ENCODE measurements around the gene NANOS3. TPM values are rescaled to one million over a fixed set of nuclear protein-coding genes. Genes with fewer than 3 reads are reported as not detected.

NANOS3 gene
- total RNA-seq, result not detected

DNA sequence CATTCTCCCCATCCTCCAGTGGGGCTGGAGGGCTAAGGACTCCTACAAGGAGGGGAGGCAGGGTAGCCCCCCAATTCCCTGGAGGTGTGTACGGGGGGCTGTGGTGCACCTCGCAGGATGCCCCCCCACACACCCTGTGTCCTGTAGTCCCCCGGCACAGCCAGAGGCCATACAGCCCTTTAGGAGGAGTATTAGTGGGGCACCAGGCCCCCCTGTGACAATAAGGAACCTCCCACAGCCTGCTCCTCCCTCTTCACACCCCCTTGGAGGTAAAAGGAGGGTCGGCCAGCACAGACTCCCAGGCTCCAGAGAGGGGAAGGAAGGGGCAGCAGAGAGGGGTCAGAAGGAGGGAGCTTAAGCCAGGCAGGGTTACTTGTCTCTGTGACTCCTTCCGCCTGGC is at the start of gene NANOS3:
NANOS3 (plus strand) TSS at position 301 of the 400 bp plus-strand sequence. CDS start 115 bp downstream, outside the sequence.
- no peak for TF ChIP-seq CTCF (IDR thresholded peaks at IDR 0.05; ENCODE audit: low read depth)

DNA sequence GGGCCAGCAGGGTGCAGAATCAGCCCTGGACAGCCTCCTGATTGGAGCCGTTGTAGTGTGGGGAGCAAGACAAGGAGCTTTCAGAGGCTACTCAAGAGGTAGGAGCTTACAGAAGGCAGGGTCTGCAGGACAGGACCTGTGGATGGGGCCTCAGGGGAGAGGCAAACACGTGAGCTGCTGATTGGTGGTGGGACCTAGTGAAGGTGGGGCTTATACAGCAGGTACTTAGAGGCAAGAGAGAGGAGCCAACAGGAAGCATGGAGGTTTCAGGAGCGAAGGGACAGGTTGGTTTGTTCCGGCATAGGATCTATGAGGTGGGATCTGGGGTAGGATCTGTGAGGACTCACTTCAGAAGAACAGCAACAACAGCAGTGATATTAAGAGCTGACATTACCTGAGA is 49.3 kb upstream of the NANOS3 start:
- no peak for TF ChIP-seq CTCF (IDR thresholded peaks at IDR 0.05; ENCODE audit: low read depth)

DNA sequence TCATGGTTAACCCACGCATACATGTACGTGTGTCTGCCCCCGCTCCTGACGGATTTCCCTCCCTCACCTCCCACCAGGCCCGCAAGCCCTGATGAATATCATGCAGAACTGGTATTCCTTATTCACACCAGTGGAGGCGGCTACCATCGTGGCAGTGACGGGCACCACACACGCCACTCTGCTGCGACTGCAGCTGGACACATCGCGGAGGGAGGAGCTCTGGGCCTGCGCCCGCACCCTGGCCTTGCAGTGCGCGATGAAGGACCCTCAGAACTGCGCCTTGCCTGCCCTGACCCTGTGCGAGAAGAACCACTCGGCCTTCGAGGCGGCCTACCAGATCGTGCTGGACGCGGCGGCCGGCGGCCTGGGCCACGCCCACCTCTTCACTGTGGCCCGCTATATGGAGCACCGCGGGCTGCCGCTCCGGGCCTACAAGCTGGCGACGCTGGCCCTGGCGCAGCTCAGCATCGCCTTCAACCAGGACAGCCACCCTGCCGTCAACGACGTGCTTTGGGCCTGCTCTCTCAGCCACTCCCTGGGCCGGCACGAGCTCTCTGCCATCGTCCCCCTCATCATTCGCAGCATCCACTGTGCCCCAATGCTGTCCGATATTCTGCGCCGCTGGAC is 46.7 kb upstream of the NANOS3 start:
- TF ChIP-seq CTCF (IDR thresholded peaks at IDR 0.05; ENCODE audit: low read depth), result no peak

DNA sequence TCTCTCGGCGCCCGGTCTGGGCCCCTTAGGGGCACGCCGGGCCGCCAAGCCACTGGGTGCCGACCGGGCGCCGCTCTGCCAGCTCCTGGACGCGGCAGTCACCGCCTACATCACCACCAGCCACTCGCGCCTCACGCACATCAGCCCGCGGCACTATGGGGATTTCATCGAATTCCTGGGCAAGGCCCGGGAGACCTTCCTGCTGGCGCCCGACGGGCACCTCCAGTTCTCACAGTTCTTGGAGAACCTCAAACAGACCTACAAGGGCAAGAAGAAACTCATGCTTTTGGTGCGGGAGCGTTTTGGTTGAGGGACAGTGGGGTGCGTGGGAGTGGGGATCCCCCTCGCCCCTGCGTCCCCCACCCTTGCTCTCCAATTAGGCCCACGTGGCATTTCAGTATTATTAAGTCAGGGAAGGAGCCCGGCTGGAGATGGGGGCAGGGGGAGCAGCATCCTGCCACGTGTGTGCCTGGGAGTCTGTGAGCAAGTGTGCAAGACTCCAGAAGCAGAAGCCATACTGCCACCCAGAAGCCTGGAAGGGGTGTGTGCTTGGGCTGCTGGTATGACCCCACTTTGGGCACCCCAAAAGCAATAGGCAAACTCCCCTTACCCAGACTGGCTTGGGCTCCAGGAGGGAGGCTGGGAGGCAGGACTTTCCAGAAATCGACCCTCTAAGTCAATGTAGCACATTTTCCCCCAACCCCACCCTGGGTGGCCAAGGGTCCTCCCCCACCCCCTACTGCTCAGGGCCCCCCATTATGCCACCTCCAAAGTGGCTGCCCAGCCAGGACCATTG is 46.0 kb upstream of the NANOS3 start:
- TF ChIP-seq CTCF (IDR thresholded peaks at IDR 0.05; ENCODE audit: low read depth), result no peak

DNA sequence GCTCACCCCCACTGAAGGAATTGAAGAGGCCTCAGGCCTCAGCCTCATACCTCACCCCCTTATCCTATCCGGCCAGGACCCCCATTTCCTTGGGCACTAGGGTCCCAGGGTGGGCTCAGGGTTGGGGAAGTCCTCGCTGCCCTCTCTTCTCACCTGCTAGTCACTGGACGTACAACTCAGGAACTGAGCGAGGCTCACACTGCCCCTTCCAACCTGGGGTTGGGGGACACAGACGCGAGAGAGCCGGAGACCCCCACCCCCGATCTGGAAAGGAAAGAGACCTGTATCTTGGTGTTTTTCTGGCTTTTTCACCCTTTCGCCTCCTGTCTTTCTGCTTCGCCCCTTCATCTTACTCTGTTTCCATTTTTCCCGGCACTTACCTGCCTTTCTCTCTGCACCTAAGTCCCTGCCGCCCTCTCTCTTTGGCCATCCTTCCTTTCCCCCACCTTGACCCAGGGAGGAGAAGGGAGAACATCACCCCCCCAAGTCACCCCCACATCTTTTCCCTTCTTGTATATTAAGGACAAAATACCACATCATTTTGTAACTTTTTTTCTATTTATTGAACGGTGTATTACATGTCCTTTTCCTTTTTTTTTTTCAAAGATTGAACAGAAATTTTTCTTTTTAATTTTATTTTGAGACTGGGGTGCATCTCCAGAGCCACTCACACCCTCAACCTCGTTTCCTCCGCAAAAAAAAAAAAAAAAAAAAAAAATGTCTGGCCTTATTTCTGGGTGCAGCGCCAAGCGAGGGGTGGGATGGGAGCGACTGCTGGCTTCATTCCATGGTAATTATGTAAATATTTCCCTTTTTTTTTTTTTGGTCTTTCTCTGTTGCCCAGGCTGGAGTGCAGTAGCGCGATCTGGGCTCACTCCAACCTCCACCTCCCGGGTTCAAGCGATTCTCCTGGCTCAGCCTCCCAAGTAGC is 45.1 kb upstream of the NANOS3 start:
- no peak for TF ChIP-seq CTCF (IDR thresholded peaks at IDR 0.05; ENCODE audit: low read depth)

DNA sequence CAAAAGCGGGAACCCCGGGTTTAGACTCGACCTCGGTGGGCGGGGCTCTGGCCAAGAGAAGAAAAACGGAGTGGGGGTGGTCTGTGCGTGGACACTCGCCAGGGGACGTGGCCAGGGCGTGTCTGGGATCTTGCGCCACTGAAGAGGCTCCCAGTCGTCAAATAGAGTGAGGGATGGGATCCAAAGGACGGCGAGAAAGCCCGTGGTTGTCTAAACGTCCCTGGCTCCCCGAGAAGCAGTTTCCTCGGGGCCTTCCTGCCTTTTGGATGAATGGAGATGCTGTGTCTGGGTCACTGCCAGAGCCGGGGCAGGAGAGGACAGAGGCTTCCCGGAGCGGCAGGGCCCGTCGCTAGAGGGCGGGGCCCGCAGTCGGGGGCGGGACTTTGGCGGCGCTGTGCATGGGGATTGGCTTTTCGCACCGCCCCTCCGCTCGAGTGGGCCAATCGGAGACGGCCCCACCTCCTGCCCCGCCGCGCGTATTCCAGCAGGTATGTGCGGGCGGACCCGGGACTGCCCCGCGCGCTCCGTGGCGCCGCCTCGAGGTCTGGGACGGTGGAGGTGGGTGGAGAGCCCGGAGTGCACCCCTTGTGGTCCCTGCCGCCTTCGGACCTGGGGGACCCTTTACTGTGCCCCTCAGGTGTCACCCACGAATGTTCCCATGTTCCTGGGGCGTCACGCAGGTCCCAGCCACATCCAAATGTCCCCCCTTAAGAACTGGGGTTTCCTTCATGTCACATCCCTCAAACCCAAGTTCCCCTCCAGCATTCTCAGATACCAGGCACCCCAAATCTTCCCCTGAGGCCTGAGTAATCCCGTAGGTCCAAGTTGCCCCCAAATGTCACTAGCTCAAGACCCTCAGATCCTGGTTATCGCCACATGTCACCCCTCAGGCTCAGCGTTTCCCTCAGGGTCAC is 43.3 kb upstream of the NANOS3 start:
- TF ChIP-seq CTCF (IDR thresholded peaks at IDR 0.05; ENCODE audit: low read depth), result no peak

Data from subcutaneous adipose tissue (tissue), 4 donors.